RPMI7951 (cell line): Measurements from ENCODE around the gene CNTN2. TPM values are rescaled to one million over a fixed set of nuclear protein-coding genes. Genes with fewer than 3 reads are reported as not detected.
A peak's percentile ranks its signal among the peaks of the same experiment; 100 is the strongest.

ENCODE experiments used
- DNase-seq: peaks from one replicate; pipeline ENCODE4 v3.0.0-alpha.2; 2012; ENCODE audit warnings: low read depth
- total RNA-seq: library from RNA; depleted of rRNA; stranded (reverse); fragments of >200 nt; shearing (Covaris generic); gene quantifications from 2 replicates; pipeline ENCODE4 v1.2.3, GENCODE V29; 2014; rRNA removed

Gene CNTN2
- total RNA-seq, 1 experiment from 2014 or later, result not detected

DNA sequence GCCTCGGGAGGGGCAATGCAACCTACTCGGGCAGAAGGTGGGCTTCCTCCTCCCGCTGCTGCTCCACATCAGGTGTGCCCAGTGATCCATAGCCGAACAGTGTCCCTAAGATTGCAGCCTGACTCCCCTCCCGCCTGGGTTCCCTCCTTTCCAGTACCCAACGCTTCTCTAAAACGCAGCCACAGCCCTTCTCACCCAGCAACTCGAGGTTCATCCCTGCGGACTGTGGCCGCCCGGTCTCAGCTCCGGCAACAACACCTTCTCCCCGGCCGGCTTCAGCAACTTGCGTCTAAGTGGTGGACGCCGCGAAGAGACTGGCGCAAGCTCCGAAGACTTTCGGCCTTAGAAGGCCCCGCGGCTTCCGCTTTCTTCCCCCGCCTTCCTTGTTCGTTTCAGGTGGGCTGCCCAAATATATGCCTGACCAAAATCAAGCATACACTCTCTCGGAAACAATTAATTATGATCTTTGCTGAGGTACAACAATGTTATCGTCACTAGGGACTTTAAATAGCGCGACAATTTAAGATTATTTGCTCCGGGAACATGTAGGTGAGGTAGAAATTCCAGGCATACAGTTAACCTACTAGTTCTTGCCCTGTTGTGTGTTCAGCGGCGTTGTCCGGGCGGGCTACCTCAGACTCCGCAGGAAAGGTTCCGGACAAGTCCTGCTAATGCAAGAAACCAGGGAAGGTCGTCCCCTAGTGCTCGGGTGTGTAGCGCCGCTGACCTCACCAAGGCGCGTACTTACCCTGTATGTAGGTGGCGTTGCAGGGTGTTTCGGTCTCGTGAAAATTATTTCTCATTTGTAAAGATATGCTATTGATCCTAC is 78.9 kb downstream of the CNTN2 start, which contains the start of gene RBBP5:
Gene RBBP5 (minus strand): TSS at position 319 of the 829 bp plus-strand sequence. CDS start 105 bp downstream, at position 214.
- peak; percentile 94 for DNase-seq

DNA sequence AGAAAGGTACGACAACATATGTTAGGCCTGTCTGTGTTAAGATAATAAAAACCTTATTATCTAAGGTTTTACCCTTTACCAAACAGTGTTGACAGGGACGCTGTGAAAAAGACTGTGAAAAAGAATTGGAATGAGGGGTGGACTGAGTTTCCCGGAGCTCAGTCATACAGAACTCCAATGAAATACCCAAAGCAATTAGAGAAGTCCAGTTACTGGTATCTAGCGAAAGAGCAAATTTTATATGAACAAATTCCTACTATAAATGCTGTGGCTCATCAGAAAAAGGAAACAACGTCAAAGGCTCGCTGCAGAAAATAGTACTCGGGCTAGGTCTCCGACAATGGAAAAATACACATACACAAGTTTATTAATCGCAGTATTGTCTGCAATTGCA is 79.5 kb downstream of the CNTN2 start:
- DNase-seq, result no peak

DNA sequence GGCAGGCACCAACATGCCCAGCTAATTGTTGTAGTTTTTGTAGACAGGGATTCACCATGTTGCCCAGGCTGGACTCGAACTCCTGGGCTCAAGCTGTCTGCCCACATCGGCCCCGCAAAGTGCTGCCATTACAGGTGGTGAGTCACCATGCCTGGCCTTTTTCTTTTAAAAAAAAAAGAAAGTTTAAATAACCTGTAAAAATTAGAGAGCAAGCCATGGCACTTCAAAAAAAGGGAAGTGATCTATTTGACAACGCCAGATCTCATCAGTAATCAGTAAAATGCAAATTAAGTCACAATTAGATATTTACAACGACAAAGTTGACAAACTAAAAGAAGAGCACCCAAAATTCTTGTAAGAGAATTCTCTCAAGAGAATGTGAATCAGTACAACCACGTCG is 81.7 kb downstream of the CNTN2 start:
- no peak for DNase-seq

DNA sequence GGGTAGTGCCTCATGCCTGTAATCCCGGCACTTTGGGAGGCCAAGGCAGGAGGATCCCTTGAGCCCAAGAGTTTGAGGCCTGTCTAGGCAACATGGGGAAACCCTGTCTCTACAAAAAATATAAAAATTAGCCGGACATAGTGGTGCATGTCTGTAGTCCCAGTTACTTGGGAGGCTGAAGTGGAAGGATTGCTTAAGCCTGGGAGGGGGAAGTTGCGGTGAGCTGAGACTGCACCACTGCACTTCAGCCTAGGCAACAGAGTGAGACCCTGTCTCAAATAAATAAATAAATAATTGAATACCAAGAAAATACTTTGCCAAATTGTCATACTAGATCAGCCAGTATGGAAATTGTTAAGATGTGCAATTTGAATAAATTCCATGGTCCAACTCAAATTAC is 84.6 kb downstream of the CNTN2 start:
- no peak for DNase-seq

Other genes with a start within 250 kb of the CNTN2 start
- gene NFASC, start 172.3 kb upstream of the CNTN2 start, total RNA-seq, result 6.0 and 6.8 TPM in 2 replicates
- 1.8 and 2.0 TPM in 2 replicates for gene TMEM81, start 41.2 kb downstream of the CNTN2 start, total RNA-seq
- 14.1 and 15.6 TPM in 2 replicates for gene RBBP5, start 78.8 kb downstream of the CNTN2 start, total RNA-seq
- gene DSTYK, start 168.5 kb downstream of the CNTN2 start, total RNA-seq, result 4.4 and 5.0 TPM in 2 replicates
- gene TMCC2, start 184.7 kb downstream of the CNTN2 start, total RNA-seq, result 0.48 and 1.1 TPM in 2 replicates